GM18951 (cell line): Measurements from ENCODE around the gene PTGDS.

Experiments
- POLR2A ChIP-seq: IDR thresholded peaks from 4 replicates; pipeline ENCODE4 v1.6.1; 2011; ENCODE audit warnings: mild to moderate bottlenecking; ENCODE audit not compliant: insufficient read length, insufficient read depth; ENCODE audit errors: extremely low read depth
- in situ Hi-C: fragments of 300-500 bp; cut with MboI; formaldehyde crosslinking; loops from one replicate; pipeline ENCODE4 v1.12.0; 2022; ENCODE audit warnings: low sequenced_read_pairs, mixed read lengths, inconsistent platforms; ENCODE audit not compliant: unreplicated experiment

Gene PTGDS

GRCh38 chr9:136990242-136990911 is 13.1 kb downstream of the PTGDS start:
- in situ Hi-C loops, result no loop called here
- no peak for TF ChIP-seq POLR2A

GRCh38 chr9:136991993-136992818 is 14.9 kb downstream of the PTGDS start, which contains the start of gene PAXX:
TSS of gene PAXX (plus strand) at chr9:136992422. CDS start at chr9:136992444, 22 bp downstream.
- TF ChIP-seq POLR2A, result peak; percentile 76
- in situ Hi-C loops, result no loop called here

GRCh38 chr9:136992819-136993369 is 15.6 kb downstream of the PTGDS start:
- in situ Hi-C loops, result no loop called here
- TF ChIP-seq POLR2A, result no peak

- no peak for TF ChIP-seq POLR2A
- in situ Hi-C loops, result no loop called here
Observed at GRCh38 chr9:136994180-136994887, 17.0 kb downstream of the PTGDS start.

- in situ Hi-C loops, result no loop called here
Observed at GRCh38 chr9:136994888-136995230, 17.6 kb downstream of the PTGDS start.

GRCh38 chr9:136995362-136995761 is 18.1 kb downstream of the PTGDS start:
- TF ChIP-seq POLR2A, result no peak
- in situ Hi-C loops, result no loop called here

More at GRCh38 chr9:136994888-136995230, 17.6 kb downstream of the PTGDS start:
- no peak for TF ChIP-seq POLR2A

GRCh38 chr9:136995772-136996311 is 18.5 kb downstream of the PTGDS start:
- TF ChIP-seq POLR2A, result no peak
- in situ Hi-C loops, result no loop called here

- TF ChIP-seq POLR2A, result no peak
- in situ Hi-C loops, result no loop called here
Observed at GRCh38 chr9:136996361-136997292, 19.3 kb downstream of the PTGDS start, which contains the start of gene CLIC3. TSS of gene CLIC3 (minus strand) at chr9:136996568. CDS start at chr9:136996543, 25 bp downstream.

- in situ Hi-C loops, result no loop called here
- TF ChIP-seq POLR2A, result no peak
Observed at GRCh38 chr9:136997371-136997770, 20.1 kb downstream of the PTGDS start.

- in situ Hi-C loops, result no loop called here
- TF ChIP-seq POLR2A, result no peak
Observed at GRCh38 chr9:136997830-136998234, 20.5 kb downstream of the PTGDS start.

- TF ChIP-seq POLR2A, result no peak
- in situ Hi-C loops, result no loop called here
Observed at GRCh38 chr9:137000177-137000930, 23.1 kb downstream of the PTGDS start.
